ENCODE measurements around the gene CDKN1B.

GRCh38 chr12:12699345-12699744, 17.8 kb upstream of the CDKN1B start:
- TF ChIP-seq ELF1 (IDR thresholded peaks at IDR 0.05; ENCODE audit: borderline replicate concordance, low read depth) (no peak), EGR1 (IDR thresholded peaks at IDR 0.05; ENCODE audit: low read depth) (no peak), EZH2 (IDR thresholded peaks at IDR 0.05) (no peak)
